ENCODE results near the gene FAM13C.
A peak's percentile ranks its signal among the peaks of the same experiment; 100 is the strongest.

Gene FAM13C

DNA sequence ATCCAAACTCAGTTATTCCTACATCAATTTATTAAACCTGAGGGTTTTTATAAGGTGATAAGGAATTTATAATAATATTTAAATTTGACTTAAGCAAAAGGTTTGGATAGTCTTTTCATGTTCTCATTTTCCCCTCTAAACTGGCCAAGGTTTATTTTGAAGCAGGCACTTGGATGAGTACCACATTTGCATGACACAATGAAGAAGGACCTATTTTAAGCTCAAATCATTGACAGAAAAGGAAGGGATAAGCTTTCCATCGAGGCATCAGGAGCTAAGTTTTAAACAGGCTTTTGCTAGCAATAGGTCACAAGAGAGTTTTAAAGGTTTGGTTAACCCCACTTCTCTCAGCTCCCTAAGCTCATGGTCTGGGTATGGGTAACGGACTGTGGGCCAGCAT is 28.7 kb upstream of the FAM13C start:
- TF ChIP-seq, protein P1, sequence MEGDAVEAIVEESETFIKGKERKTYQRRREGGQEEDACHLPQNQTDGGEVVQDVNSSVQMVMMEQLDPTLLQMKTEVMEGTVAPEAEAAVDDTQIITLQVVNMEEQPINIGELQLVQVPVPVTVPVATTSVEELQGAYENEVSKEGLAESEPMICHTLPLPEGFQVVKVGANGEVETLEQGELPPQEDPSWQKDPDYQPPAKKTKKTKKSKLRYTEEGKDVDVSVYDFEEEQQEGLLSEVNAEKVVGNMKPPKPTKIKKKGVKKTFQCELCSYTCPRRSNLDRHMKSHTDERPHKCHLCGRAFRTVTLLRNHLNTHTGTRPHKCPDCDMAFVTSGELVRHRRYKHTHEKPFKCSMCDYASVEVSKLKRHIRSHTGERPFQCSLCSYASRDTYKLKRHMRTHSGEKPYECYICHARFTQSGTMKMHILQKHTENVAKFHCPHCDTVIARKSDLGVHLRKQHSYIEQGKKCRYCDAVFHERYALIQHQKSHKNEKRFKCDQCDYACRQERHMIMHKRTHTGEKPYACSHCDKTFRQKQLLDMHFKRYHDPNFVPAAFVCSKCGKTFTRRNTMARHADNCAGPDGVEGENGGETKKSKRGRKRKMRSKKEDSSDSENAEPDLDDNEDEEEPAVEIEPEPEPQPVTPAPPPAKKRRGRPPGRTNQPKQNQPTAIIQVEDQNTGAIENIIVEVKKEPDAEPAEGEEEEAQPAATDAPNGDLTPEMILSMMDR (conservative IDR thresholded peaks at IDR 0.05; ENCODE audit: low read depth, low read length), result no peak
- no peak overlapping the region for H3K4me3 ChIP-seq (ENCODE audit: low read depth, low read length)
- no peak for DNase-seq (ENCODE audit: low read depth)

DNA sequence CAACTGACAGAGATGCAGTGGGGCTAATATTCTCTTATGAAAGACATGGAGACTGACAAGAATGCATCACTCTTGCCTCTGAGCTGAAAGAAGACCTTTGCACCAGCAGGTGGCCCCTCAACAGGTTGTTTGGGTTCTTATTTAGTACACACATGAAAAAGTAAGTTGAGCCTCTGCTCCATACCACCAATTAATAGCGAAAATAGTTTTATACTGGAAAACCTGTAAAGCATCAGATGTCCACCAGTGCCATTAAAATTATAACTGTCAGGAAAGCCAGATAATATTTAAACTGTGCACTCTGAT is 26.3 kb upstream of the FAM13C start:
- H3K4me3 ChIP-seq (ENCODE audit: low read depth, low read length), result no peak overlapping the region
- no peak for DNase-seq (ENCODE audit: low read depth)
- TF ChIP-seq, protein P1 (conservative IDR thresholded peaks at IDR 0.05; ENCODE audit: low read depth, low read length), result no peak

DNA sequence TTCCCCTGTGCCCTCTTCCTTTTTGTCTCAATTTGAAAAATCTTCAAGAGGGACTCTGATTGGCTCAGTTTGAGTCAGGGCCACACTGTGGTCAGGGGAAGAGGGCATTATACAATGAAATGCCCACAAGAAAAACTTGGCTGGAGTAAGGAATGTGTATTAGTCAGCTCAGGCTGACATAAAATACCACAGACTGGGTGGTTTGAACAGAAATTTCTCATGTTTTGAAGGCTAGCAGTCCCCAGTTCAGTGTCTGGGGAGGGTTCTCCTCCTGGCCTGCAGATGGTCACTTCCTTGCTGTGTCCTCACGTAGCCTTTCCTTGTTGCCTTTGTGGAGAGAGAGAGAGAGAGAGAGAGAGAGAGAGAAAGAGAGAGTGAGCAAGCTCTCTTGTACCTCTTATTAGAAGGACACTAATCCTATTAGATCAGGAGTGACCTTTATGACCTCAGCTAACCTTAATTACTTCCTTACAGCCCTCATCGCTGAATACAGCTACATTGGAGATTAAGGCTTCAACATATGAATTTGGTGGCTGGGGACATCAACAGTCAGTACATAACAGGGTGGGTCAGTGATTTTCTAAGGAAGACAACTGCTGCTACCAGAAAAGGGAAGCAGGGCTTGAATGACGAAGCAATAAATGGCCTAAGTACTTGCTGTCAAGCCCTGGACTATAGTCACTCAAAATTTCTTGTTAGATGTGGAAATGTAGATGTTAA is 25.8 kb upstream of the FAM13C start:
- TF ChIP-seq, protein P1 (conservative IDR thresholded peaks at IDR 0.05; ENCODE audit: low read depth, low read length), result no peak
- peak; percentile 82 for DNase-seq (ENCODE audit: low read depth)
- H3K4me3 ChIP-seq (ENCODE audit: low read depth, low read length), result no peak overlapping the region

DNA sequence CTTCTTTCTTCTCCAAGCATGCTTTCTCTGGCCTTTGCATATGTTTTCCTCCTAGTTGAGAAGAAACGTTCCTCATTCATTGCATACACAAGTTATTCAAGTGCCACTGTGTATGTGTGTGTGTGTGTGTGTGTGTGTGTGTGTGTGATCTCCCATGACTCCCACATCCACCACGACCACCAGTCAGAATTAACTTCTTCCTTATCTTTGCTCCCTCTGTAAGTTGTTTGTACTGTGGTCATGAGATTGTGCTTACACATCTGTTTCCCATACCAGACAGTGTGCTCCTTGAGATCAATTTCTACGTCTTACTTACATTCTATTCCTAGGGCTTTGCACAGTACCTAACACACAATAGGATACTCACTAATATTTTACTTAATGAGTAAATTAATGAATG is 22.4 kb upstream of the FAM13C start:
- DNase-seq (ENCODE audit: low read depth), result no peak
- H3K4me3 ChIP-seq (ENCODE audit: low read depth, low read length), result no peak overlapping the region
- TF ChIP-seq, protein P1 (conservative IDR thresholded peaks at IDR 0.05; ENCODE audit: low read depth, low read length), result no peak

DNA sequence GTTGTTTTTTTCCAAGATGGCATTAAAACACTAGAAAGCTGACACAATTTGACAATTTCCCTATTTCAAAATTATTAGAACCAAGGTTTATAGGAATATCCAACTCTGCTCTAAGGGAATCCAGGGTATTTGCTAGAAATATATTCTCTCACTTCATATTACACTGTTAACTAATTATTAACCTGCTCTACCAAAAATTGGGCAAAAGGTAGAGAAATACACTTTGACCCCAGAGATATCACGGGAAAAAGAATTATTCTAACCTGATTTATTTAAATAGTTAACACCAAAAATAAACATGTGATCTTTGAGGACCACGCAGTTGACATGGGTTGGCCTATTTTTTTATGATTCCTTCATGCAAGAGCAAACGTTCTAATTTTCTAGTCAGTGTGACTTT is 21.6 kb upstream of the FAM13C start:
- TF ChIP-seq, protein P1 (conservative IDR thresholded peaks at IDR 0.05; ENCODE audit: low read depth, low read length), result no peak
- no peak for DNase-seq (ENCODE audit: low read depth)
- H3K4me3 ChIP-seq (ENCODE audit: low read depth, low read length), result no peak overlapping the region

DNA sequence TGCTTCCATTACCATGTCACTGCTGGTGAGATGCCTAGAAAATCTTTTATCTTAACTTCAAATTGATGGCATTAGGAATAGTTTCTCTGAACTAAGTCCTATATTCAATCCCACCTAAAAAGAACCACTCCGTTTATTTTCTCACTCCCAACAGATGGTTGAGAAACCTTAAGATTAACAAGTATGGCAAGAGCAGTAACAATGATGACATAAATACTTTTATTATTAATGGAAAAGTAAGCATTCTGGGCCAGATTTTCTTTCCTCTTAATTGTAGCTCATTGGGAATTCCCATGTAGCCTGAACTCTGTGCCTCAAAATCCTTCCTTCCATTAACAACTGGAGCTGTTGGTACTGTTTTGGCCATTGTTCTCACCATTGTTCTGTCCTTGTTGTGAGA is 21.1 kb upstream of the FAM13C start:
- DNase-seq (ENCODE audit: low read depth), result no peak
- H3K4me3 ChIP-seq (ENCODE audit: low read depth, low read length), result no peak overlapping the region
- TF ChIP-seq, protein P1 (conservative IDR thresholded peaks at IDR 0.05; ENCODE audit: low read depth, low read length), result no peak

DNA sequence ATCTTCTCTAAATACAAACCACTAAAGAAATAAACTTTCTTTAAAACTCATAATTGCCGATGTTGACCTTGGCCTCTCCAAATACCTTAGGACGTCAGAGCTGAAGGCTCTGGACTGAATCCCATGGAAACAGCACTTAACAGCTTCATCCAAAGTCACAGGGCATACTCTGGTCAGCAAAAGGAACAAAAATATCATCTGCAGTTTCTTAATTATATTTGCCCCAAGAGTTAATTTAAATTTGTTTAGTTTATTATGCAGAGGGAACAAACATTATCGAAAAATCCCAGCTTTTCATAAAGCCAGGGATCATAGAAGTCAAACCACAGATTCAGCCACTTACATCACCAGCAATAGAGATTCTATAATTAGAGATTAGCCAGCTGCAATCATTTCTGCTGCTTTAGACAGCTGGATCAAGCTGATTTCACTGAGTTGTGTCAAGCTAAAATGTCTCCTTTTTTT is 20.5 kb upstream of the FAM13C start:
- peak; percentile 54 for DNase-seq (ENCODE audit: low read depth)
- H3K4me3 ChIP-seq (ENCODE audit: low read depth, low read length), result no peak overlapping the region
- TF ChIP-seq, protein P1 (conservative IDR thresholded peaks at IDR 0.05; ENCODE audit: low read depth, low read length), result no peak

All from choroid plexus epithelial cell (primary cell).